Prostate gland (tissue), 2 donors: ENCODE results near the gene COL5A1. TPM values are rescaled to one million over a fixed set of nuclear protein-coding genes. Genes with fewer than 3 reads are reported as not detected.
A peak's percentile ranks its signal among the peaks of the same experiment; 100 is the strongest.
"Not testable (repeated sequence)": the region's sequence is repeated elsewhere in the genome, so short reads cannot be mapped to it uniquely, and the experiment has no call there.

Source experiments
- DNase-seq: peaks from one replicate; pipeline ENCODE4 v3.0.0-alpha.2; 2019; ENCODE audit warnings: low spot score
- H3K27ac ChIP-seq, 2 donors: fragments of 200-600 bp; sonication (generic); 2 replicates each; pipeline ENCODE4 v1.5.1; 2017 to 2019
- H3K27me3 ChIP-seq: fragments of 200-600 bp; sonication (generic); replicated peaks from 2 replicates; pipeline ENCODE4 v1.5.1; 2019; ENCODE audit not compliant: insufficient read depth
- H3K36me3 ChIP-seq, 2 donors: fragments of 200-600 bp; sonication (generic); 1 replicate in 1 of 2; 2 replicates in 1 of 2; pipeline versions ENCODE4 v1.5.1 to v1.8.1; 2017 to 2019
- H3K4me1 ChIP-seq: fragments of 200-600 bp; sonication (generic); replicated peaks from 2 replicates; pipeline ENCODE4 v1.5.1; 2019
- H3K4me3 ChIP-seq, 2 donors: fragments of 200-600 bp; sonication (generic); 2 replicates each; pipeline ENCODE4 v1.5.1; 2017 to 2019
- H3K9me3 ChIP-seq: fragments of 200-600 bp; sonication (generic); 2 replicates; pipeline ENCODE4 v1.5.1; 2017
- POLR2A ChIP-seq: fragments of 450-650 bp; IDR thresholded peaks from one replicate; pipeline ENCODE4 v1.6.1; 2016; ENCODE audit warnings: antibody characterized with exemption, mild to moderate bottlenecking
- POLR2AphosphoS5 ChIP-seq: sonication (generic); formaldehyde crosslinking; IDR thresholded peaks from one replicate; pipeline ENCODE4 v1.6.1; 2017; ENCODE audit warnings: antibody characterized with exemption
- WGBS: methylation state at CpG from one replicate; pipeline ENCODE4 v1.1.5; 2018; 5-methylcytosine and 5-hydroxymethylcytosine counted together
- intact Hi-C: fragments of 100-400 bp; cut with DNase I; formaldehyde crosslinking; loops from one replicate; pipeline ENCODE4 v1.14.2; 2022
- total RNA-seq, 2 donors: library from RNA; depleted of rRNA; stranded (reverse); fragments of >200 nt; gene quantifications; one replicate each; pipeline ENCODE4 v1.1.0, GENCODE V29; 2016
- TF ChIP-seq, protein P1 (sequence below), 4 experiments: fragments of 200-600 bp in 2 of 4; fragments of 450-650 bp in 2 of 4; sonication (generic) in 2 of 4; IDR thresholded peaks; 1 replicate in 3 of 4; 2 replicates in 1 of 4; pipeline ENCODE4 v1.5.1; 2016 to 2019; ENCODE audit warnings: antibody characterized with exemption in 4 of 4, mild to moderate bottlenecking in 2 of 4, moderate library complexity in 2 of 4

Gene COL5A1
- total RNA-seq, 2 donors from 2014 or later, result 16.9 to 36.0 TPM

DNA sequence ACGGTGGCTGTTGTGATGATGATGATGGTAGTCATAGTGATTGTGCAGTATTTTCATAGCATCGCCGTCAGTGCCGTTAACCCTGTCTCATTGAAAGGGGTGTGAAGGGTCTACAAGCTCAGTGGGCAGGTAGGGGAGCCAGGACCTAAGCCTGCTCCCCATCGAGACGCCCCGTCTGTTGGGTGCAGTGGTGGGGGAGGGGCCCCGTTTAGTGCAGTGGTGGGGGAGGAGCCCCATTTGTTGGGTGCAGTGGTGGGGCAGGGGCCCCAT lies 68.6 kb downstream of the COL5A1 start:
- Histone ChIP-seq H3K4me1 (peaks cover 7% of the 10 kb centered on the region), H3K9me3 (no peaks in the 10 kb centered on the region), H3K27me3 (peaks cover 4% of the 10 kb centered on the region), H3K27ac (peak overlapping the region in 1 of 2 donors; percentile 22), H3K36me3 (no peaks in the 10 kb centered on the region), H3K4me3 (no peak overlapping the region)
- 61% methylated on average over 8 of the region's 8 CpGs for whole genome bisulfite sequencing
- TF ChIP-seq, protein P1, sequence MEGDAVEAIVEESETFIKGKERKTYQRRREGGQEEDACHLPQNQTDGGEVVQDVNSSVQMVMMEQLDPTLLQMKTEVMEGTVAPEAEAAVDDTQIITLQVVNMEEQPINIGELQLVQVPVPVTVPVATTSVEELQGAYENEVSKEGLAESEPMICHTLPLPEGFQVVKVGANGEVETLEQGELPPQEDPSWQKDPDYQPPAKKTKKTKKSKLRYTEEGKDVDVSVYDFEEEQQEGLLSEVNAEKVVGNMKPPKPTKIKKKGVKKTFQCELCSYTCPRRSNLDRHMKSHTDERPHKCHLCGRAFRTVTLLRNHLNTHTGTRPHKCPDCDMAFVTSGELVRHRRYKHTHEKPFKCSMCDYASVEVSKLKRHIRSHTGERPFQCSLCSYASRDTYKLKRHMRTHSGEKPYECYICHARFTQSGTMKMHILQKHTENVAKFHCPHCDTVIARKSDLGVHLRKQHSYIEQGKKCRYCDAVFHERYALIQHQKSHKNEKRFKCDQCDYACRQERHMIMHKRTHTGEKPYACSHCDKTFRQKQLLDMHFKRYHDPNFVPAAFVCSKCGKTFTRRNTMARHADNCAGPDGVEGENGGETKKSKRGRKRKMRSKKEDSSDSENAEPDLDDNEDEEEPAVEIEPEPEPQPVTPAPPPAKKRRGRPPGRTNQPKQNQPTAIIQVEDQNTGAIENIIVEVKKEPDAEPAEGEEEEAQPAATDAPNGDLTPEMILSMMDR (IDR thresholded peaks at IDR 0.05), result no peak
- TF ChIP-seq POLR2AphosphoS5, result no peak
- TF ChIP-seq POLR2A, result no peak
- intact Hi-C loops, result no loop called here
- DNase-seq, result no peak

DNA sequence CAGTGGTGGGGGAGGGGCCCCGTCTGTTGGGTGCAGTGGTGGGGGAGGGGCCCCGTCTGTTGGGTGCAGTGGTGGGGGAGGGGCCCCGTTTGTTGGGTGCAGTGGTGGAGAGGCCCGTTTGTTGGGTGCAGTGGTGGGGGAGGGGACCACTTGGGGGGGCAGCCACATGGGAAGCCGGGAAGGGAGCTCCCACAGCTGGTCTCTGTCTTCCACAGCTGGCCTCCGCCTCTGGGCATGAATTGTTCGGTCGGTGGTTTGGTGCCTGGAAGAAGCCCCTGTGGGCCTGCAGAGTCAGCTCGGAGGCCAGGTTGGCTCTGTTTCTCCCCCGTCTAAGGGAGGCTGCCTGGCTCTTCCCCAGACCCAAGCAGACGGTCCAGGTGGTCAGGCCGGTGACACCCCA lies 69.3 kb downstream of the COL5A1 start:
- intact Hi-C loops, result no loop called here
- no peak for DNase-seq
- H3K4me3 ChIP-seq, result no peak overlapping the region
- 59% methylated on average over 12 of the region's 12 CpGs for WGBS
- peaks cover 4% of the 10 kb centered on the region for H3K27me3 ChIP-seq
- TF ChIP-seq POLR2AphosphoS5 (no peak), POLR2A (no peak)
- TF ChIP-seq, protein P1 (IDR thresholded peaks at IDR 0.05), result no peak
- H3K9me3 ChIP-seq, result no peaks in the 10 kb centered on the region
- peaks cover 7% of the 10 kb centered on the region for H3K4me1 ChIP-seq
- H3K36me3 ChIP-seq, result no peaks in the 10 kb centered on the region
- H3K27ac ChIP-seq, result no peak overlapping the region

DNA sequence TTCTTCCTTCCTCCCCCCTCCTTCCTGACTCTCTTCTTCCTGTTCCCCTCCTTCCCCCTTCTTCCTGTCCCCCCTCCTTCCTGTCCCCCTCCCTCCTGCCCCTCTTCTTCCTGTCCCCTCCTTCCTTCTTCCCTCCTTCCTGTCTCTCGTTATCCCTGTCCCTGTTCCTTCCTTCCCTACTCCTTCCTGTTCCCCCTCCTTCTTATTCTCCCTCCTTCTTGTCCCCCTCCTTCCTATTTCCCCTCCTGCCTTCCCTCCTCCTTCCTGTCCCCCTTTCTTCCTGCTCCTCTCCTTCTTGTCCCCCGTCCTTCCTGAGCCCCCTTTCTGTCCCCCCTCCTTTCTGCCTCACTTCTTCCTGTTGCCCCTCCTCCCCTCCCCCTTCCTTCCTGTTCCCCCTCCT lies 70.6 kb downstream of the COL5A1 start:
- intact Hi-C loops, result no loop called here
- WGBS, result 62% methylated on average over 2 of the region's 2 CpGs
- Histone ChIP-seq H3K27me3 (peaks cover 4% of the 10 kb centered on the region), H3K4me1 (peaks cover 7% of the 10 kb centered on the region), H3K4me3 (no peak overlapping the region), H3K9me3 (no peaks in the 10 kb centered on the region), H3K36me3 (no peaks in the 10 kb centered on the region), H3K27ac (no peak overlapping the region)
- no peak for DNase-seq
- TF ChIP-seq POLR2A (no peak), POLR2AphosphoS5 (no peak)

DNA sequence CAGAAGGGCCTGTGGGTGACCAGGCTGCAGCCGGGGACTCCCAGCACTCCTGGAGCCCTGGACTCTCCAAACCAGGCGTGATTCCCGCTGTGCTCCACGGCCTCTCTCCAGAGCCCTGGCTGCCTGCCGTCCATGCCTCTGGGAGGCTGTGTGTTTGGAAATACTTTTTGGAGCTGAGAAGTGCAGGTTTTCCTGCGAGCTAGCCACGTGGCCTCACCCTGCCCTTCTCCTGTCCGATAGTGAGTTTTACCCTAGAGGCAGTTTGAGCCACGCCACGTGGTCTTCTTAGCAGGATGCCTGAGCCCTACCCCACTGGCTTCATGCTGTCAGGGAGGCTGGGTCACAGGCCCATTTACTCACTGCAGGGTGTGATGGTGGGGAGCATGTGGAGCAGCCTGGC lies 71.3 kb downstream of the COL5A1 start:
- peaks cover 6% of the 10 kb centered on the region for H3K4me1 ChIP-seq
- 59% methylated on average over 10 of the region's 10 CpGs for WGBS
- TF ChIP-seq POLR2A, result no peak
- no peak for TF ChIP-seq POLR2AphosphoS5
- TF ChIP-seq, protein P1 (IDR thresholded peaks at IDR 0.05), result no peak
- no peak overlapping the region for H3K4me3 ChIP-seq
- no peak overlapping the region for H3K27ac ChIP-seq
- peaks cover 4% of the 10 kb centered on the region for H3K27me3 ChIP-seq
- intact Hi-C loops, result no loop called here
- no peaks in the 10 kb centered on the region for H3K9me3 ChIP-seq
- no peak for DNase-seq
- no peaks in the 10 kb centered on the region for H3K36me3 ChIP-seq

DNA sequence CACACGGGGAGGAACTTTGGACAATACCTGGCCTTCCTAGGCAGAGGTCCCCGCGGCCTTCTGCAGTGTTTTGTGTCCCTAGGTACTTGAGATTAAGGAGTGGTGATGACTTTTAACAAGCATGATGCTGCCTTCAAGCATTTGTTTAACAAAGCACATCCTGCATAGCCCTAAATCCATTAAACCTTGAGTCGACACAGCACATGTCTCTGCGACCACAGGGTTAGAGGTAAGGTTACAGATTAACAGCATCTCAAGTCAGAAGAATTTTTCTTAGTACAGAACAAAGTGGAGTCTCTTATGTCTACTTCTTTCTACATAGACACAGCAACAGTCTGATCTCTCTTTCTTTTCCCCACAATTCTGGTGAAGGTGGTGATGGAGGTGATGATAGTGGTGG lies 73.9 kb downstream of the COL5A1 start:
- WGBS, result 68% methylated on average over 5 of the region's 5 CpGs
- H3K4me3 ChIP-seq, intact Hi-C loops: not testable (repeated sequence)

DNA sequence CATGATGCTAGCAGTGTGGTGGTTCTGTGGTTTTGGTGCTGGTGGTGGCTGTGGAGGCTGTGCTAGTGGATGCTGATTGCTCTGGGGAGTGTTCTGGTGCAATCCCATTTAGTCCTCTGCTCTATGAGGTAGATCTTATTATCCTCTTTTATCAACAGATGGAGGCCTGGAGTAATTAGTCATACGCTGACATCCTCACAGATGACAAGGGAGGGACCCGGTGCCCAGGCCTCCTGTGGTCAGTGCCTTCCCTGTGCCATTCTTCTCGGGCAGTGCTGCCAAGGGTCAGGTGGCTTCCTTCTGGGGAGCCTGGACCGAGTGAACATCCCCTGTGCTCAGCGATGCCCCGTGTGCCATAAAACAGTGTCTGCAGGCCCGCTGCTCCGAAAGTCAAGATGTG lies 74.5 kb downstream of the COL5A1 start:
- Histone ChIP-seq H3K27me3 (no peaks in the 10 kb centered on the region), H3K27ac (no peak overlapping the region), H3K4me3 (no peak overlapping the region), H3K9me3 (no peaks in the 10 kb centered on the region), H3K36me3 (no peaks in the 10 kb centered on the region), H3K4me1 (no peaks in the 10 kb centered on the region)
- intact Hi-C loops, result no loop called here
- DNase-seq, result no peak
- WGBS, result 93% methylated on average over 8 of the region's 8 CpGs
- TF ChIP-seq, protein P1 (IDR thresholded peaks at IDR 0.05), result no peak
- TF ChIP-seq POLR2AphosphoS5, result no peak
- no peak for TF ChIP-seq POLR2A

More for the DNA sequence above, 73.9 kb downstream of the COL5A1 start:
- not testable (repeated sequence) for H3K36me3 ChIP-seq, H3K9me3 ChIP-seq, H3K27ac ChIP-seq, DNase-seq, H3K27me3 ChIP-seq, H3K4me1 ChIP-seq
